Measurements from ENCODE around the gene BRK1.
A peak's percentile ranks its signal among the peaks of the same experiment; 100 is the strongest.
"Not testable (repeated sequence)": the region's sequence is repeated elsewhere in the genome, so short reads cannot be mapped to it uniquely, and the experiment has no call there.

The BRK1 gene

DNA sequence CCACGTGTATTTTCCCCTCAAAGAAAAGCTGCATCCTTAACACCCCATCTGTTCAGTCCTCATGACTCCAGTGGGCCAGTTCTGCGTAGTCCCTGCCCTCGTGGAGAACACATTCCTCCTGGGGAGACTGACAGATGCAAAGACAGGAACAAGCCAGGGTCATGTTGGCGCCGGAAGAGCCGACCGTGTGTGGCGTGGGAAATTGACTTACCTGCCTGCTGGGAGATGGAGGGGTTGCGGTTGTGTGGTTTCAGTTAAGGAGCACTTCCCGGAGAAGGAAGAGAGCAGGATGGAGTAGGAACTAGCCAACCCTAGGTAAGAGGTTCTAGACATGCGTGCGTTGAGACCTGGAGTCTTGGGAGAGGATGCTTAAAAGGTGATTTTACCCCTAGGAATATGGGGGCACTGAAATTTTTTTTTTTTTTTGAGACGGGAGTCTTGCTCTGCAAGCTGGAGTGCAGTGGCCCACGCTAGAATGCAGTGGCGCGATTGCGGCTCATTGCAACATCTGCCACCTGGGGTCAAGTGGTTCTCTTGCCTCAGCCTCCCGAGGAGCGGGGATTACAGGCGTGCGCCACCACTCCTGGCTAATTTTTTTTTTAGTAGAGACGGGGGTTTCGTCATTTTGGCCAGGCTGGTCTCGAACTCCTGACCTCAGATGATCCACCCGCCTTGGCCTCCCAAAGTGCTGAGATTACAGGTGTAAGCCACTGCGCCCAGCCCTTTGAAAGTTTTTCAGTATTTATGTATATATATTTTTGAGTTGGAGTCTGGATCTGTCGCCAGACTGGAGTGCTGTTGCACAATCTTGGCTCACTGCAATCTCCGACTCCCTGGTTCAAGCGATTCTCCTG lies 27.5 kb downstream of the BRK1 start:
- DNase-seq (ENCODE audit: low read depth in 2 of 2, low spot score in 1 of 2) = no peak

DNA sequence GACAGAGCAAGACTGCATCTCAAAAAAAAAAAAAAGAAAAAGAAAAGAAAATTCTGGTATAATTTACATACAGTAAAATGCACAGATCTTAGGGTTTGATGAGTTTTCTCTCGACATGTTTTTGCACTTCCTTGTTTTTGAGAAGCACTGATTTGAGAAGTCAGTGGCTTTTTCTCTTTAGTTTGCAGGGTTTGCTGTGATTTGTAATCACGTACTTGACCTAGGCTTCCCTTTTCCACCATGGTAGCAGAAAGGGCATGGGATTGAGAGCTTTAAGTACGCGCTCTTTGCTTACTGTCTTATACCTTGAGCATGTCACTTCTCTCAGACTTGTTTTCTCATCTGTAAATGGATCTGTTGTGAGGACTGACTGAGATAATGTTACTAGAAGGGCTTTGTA lies 30.2 kb downstream of the BRK1 start:
- DNase-seq (ENCODE audit: low read depth in 2 of 2, low spot score in 1 of 2) = no peak

DNA sequence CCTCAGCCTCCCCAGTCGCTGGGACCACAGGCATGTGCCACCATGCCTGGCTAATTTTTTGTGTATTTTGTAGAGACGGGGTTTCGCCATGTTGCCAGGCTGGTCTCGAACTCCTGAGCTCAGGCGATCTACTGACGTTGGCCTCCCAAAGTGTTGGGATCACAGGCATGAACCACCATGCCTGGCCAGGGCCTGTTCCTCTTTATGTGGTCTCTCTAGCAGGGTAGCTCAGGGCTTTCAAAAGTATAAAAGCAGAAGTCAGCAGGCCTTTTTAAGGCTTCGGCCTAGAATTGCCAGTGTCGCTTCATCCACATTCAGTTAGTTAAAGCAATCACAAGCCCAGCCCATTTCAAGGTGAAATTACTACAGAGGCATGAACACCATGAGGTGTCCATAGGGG lies 33.8 kb downstream of the BRK1 start:
- DNase-seq (ENCODE audit: low read depth in 2 of 2, low spot score in 1 of 2) = no peak

DNA sequence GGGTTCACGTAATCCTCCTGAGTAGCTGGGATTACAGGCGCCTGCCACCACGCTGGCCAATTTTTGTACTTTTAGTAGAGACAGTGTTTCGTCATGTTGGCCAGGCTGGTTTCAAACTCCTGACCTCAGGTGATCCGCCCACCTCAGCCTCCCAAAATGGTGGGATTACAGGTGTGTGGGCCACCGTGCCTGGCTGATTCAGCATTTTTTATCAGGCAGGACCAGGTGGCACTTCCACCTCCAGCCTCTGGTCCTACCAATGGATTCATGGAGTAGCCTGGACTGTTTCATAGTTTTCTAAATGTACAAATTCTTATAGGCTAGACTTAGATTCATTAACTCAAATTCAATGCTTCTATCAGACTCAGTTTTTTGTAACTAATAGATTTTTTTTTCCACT lies 35.5 kb downstream of the BRK1 start:
- no peak for DNase-seq (ENCODE audit: low read depth in 2 of 2, low spot score in 1 of 2)

DNA sequence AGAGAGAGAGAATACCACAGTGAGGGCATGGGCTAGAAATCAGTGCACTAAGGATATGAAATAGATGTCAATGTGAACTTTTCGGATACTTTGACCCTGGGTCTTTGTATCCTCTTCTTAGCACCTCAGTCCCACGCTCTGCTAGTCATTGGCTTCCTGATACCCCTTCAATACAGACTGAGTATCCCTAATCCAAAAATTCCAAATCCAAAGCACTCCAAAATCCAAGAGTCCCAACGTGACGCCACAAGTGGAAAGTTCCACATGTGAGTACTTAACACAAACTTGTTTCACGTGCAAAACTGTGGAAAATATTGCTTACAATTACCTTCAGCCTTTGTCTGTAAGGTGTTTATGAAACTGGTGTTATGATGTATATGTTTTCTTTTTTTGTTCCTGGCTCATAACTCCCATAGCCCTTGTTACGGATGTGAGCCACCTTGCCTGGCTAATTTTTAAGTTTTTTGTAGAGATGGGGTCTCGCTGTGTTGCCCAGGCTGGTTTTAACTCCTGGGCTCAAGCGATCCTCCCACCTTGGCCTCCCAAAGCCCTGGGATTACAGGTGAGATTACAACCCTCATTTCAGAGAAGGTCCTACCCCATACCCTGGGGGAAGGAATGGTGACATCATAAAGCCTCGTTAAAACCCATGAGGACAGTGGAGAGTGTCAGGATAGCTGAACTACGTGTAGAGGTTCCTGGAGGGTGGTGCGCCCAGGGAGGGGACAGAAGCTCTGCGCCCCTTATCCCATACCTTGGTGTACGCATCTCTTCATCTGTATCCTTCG lies 39.1 kb downstream of the BRK1 start:
- no peak for DNase-seq (ENCODE audit: low read depth in 2 of 2, low spot score in 1 of 2)

DNA sequence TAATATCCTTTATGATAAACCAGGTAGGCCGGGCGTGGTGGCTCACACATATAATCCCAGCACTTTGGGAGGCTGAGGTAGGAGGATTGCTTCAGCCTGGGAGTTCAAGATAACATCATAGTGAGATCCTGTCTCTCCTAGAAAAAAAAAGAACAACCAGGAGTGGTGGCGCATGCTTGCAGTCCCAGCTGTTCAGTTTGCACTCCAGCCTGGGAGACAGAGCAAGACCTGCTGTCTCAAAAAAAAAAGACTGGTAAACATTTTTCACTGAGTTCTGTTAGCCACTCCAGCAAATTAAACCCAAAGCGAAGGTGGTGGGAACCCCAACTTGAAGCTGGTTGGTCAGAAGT lies 39.6 kb downstream of the BRK1 start:
- DNase-seq (ENCODE audit: low read depth in 2 of 2, low spot score in 1 of 2) = no peak

DNA sequence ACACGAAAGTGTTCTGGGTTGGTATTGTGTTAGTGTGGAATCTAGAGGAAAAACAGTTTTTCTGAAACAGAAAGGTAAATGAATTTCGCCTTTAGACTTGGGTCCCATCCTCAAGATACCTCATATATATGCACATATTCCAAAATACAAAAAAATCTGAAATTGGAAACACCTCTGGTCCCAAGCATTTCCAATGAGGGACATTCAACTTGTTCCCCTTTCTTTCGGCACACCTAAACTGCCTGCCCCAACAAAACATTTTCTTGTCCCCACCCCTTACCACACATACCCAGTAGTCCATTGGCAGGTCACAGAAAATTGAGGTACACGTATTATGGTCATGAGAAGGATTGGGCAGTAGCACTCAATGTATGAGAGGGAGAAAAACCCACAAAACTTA lies 40.2 kb downstream of the BRK1 start:
- no peak for DNase-seq (ENCODE audit: low read depth in 2 of 2, low spot score in 1 of 2)

DNA sequence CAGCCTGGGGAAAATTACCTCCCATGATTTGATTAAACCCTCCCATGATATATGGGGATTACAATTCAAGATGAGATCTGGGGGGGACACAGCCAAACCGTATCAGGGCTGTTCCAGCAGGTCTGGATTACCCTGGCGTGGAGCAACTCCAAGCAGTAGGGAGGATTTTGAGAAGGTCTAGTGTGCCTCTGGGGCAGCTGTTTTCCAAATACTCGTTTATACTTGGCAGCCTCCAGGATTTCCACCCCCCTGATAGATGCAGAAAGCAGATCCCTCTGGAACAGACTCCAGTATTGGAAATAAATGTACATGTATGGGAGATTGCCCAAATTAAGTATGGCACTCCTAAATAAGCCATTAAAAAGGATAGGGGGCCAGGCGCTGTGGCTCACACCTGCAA lies 41.6 kb downstream of the BRK1 start:
- DNase-seq (ENCODE audit: low read depth in 2 of 2, low spot score in 1 of 2) = no peak

DNA sequence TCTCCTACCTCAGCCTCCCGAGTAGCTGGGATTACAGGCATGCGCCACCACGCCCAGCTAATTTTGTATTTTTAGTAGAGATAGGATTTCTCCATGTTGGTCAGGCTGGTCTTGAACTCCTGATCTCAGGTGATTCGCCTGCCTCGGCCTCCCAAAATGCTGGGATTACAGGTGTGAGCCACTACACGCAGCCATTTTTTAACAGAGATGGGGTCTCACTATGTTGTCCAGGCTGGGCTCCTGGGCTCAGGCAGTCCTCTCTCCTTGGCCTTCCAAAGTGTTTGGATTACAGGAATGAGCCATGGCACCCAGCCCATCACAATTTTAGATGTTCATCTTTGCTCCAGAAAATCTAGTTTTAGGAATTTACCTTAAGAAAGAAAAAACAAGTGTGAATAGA lies 43.1 kb downstream of the BRK1 start:
- DNase-seq (ENCODE audit: low read depth in 2 of 2, low spot score in 1 of 2) = not testable (repeated sequence)

DNA sequence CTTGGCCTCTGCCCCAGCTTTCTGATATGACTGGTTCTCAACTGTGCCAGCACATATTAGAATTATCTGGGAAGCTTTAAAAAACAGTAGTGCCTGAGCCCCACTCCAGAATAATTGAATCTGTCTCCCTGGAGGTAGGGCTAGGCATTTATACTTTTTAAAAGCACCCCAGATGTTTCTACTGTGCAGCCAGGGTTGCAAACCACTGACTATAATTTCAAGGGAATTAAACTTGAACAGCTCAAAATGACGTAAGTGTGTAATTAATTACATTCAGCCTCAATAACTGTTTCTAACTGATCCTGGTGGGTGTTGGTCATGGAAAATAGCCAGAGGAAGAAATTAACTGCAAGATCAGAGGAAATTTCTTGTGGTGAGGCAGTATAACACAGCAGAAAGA lies 44.9 kb downstream of the BRK1 start:
- DNase-seq (ENCODE audit: low read depth in 2 of 2, low spot score in 1 of 2) = no peak

DNA sequence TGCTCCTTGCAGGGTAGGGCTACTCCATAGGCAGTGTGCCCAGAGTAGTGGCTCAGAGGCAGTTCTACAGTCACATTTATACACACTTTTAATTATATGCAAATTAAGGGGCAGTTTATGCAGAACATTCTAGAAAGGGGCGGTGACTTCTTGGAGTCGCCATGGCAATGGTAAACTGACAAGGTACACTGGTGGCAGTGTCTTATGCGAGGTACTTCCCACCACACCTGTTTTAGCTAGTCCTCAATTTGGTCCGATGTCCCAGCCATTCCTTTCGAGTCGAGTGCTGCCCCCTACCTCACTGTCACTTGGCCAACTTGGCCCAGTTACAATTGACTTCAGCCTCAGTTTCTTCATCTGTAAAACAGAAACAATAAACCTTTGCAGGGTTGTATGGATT lies 45.5 kb downstream of the BRK1 start:
- no peak for DNase-seq (ENCODE audit: low read depth in 2 of 2, low spot score in 1 of 2)

DNA sequence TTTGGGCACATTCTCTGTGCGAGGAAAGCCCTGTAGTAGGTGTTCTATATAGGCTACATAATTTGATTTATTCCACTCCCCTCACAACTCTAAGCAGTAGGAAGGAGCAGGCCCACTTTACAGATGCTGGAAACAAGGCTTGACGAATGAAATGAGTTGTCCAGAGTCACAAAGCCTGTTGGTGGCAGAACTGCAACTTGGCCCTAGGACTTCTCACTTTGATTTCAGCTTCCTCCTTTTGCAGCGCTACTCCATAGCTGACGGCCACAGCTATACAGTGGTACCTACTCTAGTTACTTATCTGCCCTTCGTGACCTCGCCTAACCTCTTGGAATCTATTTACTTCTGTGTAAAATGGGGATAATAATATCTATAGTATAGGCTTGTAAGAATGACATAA lies 46.7 kb downstream of the BRK1 start:
- DNase-seq (ENCODE audit: low read depth in 2 of 2, low spot score in 1 of 2) = no peak

DNA sequence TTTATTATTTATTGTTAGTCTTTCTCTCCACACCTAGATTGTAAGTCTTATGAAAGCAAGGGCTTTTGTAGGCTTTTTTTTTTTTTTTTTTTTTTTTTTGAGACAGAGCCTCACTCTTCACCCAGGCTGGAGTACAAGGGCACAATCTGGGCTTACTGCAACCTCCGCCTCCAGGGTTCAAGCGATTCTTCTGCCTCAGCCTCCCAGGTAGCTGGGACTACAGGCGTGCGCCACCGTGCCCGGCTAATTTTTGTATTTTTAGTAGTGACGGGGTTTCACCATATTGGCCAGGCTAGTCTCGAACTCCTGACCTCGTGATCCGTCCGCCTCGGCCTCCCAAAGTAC lies 48.7 kb downstream of the BRK1 start:
- DNase-seq (ENCODE audit: low read depth in 2 of 2, low spot score in 1 of 2) = not testable (repeated sequence)

DNA sequence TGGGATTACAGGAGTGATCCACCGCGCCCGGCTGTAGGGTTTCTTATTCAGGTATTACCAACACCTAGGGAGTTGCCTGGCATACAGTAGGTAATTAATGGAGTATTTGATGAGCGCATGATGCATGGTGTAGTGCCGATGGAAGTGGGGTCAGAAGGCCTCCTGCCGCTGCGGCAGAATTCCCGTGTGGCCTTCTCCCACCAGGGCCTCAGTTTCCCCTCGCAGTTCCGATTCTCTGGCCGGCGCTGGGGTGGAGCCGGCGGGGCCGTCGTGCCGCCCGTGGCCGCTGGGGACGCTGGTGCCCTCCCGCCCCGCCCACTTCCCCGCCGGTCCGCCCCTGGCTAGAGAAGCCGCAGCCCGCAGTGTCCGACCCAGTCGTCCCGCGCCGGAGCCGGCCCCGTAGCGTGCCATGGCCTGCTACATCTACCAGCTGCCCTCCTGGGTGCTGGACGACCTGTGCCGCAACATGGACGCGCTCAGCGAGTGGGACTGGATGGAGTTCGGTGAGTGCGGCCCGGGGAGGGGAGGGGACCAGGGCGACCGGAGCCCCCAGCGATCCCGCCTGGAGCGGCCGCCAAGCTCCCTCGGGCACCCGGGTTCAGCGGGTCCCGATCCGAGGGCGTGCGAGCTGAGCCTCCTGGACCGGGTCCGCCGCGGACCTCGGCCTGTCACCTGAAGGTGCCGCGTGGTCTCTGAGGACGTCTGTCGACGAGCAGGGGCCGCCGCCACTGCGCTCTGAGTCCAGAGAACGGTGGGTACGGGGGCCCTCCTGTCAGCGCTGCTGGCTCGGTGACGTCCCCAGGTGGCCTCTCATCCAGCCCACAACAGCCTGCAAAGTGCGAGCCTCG lies 49.3 kb downstream of the BRK1 start, which contains the start of gene IRAK2:
IRAK2 (plus strand) TSS at position 374 of the 848 bp plus-strand sequence; CDS start at position 410, 36 bp downstream.
- peak; percentile 21 to 32 for DNase-seq (ENCODE audit: low read depth in 2 of 2, low spot score in 1 of 2)

DNA sequence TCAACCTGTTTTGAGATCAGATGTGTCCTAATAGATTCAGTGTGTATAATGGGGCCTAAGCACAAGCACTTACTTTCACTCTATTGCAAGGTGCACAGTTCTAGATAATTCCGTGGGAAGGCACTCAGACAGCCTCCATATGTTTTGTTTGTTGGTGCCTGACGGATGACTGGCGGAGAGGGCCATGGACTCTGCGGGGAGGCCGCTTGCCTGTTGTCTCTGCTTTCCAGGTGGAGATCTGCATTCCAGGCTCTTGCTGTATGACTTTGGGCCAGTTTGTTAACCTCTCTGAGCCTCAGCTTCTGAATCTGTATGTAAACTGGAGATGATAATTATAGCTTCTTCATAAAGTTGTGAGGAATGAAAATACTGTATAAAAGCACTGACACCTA lies 50.7 kb downstream of the BRK1 start:
- DNase-seq (ENCODE audit: low read depth in 2 of 2, low spot score in 1 of 2) = no peak

DNA sequence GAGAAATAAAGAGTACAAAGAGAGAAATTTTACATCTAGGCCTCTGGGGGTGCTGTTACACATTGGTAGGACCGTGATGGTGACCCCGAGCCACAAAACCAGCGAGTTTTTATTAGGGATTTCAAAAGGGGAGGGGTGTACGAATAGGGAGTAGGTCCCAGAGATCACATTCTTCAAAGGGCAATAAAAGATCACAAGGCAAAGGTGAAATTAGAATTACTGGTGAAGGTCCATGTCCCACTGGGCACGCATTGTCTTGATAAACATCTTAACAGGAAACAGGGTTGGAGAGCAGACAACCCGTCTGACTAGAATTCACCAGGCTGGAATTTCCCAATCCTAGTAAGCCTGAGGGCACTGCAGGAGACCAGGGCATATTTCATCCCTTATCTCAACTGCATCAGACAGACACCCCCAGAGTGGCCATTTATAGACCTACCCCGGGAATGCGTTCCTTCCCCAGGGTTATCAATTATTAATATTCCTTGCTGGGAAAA lies 53.6 kb downstream of the BRK1 start:
- DNase-seq (ENCODE audit: low read depth in 2 of 2, low spot score in 1 of 2) = no peak

DNA sequence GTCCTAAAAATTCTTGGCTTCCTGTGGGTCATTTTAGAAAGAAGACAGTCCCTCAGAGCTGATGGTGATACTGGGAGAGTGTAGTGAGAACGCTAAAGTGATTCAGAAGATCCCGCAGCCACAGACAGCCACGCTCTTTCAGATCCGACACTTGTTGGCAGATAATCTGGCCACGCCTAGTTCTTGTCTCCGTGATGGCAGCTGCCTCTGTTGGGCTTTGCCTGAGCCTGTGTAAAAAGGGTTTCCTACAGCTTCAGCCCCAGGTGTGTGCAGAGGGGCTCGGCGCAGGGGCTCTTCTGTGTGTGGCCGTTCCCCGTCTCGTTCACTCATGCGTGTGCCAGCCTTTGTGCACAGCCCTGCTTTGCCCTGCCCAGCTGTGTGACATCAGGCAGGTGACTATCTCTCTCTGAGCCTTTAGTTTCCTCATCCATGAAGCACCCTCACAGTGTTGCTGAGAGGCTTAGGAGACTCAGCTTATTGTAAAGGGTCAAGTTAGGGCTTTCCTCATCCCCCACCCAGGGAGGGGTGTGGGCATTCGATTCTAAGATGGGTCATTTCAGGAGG lies 55.5 kb downstream of the BRK1 start:
- DNase-seq (ENCODE audit: low read depth in 2 of 2, low spot score in 1 of 2) = no peak

DNA sequence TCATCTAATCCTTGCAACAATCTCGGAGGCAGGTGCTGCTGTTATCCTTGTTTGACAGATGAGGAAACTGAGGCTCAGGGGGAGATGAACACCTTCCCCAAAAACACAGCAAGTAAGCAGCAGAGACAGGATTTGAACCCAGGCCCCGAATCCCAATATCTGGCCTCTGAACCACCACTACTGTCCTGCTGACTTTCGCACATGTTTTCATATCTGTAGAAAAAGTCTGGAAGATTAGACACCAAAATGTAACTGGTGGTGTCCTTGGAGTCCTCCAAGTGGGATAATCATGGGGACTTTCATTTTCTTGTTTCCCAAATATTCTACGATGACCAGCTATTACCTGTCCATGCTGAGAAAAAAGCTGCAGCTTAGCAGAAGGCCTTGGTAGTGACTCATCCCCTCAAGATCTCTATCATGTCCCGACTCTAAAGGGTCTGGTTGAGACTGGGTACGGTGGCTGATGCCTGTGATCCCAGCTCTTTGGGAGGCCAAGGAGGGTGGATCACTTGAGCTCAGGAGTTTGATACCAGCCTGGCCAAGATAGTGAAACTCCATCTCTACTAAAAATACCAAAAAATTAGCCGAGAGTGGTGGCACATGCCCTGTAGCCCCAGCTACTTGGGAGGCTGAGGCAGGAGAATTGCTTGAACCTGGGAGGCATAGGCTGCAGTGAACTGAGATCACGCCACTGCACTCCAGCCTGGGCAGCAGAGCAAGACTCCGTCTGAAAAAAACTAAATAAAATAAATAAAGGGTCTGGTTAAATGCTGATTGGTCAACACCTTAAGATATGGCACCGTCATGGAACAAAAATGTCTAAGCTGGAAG lies 57.8 kb downstream of the BRK1 start:
- no peak for DNase-seq (ENCODE audit: low read depth in 2 of 2, low spot score in 1 of 2)

DNA sequence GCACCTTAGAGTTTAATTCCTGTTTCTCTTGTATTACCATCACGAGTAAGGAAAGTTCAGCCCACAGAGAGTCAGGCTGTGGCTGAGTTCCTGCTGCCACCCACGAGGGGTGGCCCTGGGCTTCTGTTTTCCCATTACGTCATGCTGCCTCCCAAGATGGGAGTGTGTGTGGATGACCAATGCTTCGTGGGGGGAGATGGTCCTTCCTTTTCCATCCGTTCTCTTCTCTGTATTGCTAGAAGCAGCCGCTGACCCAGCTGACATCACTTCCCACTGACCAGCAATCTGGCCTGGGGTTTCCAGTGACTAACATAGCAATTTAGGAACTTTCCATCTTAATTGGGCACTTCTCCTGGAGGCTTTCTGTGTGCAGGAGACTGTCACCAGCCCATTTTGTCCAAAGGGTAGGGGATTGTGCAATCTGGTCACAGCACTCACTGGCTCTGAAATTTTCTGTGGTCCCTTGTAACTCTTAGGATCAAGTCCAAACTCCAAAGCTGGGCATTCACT lies 58.5 kb downstream of the BRK1 start:
- DNase-seq (ENCODE audit: low read depth in 2 of 2, low spot score in 1 of 2) = no peak

DNA sequence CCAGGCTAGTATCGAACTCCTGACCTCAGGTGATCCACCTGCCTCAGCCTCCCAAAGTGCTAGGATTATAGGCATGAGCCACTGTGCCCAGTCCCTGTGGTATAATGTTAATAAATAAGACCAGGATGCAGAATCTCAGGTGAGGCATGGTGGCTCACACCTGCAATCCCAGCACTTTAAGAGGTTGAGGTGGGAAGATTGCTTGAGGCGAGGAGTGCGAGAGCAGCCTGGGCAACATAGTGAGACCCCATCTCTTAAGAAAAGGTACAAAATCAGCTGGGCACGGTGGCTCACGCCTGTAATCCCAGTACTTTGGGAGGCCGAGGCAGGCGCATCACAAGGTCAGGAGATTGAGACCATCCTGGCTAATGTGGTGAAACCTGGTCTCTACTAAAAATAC lies 59.9 kb downstream of the BRK1 start:
- not testable (repeated sequence) for DNase-seq (ENCODE audit: low read depth in 2 of 2, low spot score in 1 of 2)
